ENCODE measurements around the gene LTBP4.
A peak's percentile ranks its signal among the peaks of the same experiment; 100 is the strongest.
"Not testable (repeated sequence)": the region's sequence is repeated elsewhere in the genome, so short reads cannot be mapped to it uniquely, and the experiment has no call there.

Gene LTBP4

GRCh38 chr19:40612831-40613689 lies 11.9 kb downstream of the LTBP4 start:
- DNase-seq: peak; percentile 68

GRCh38 chr19:40613690-40614621 lies 12.8 kb downstream of the LTBP4 start:
- DNase-seq: peak; percentile 85

- DNase-seq: peak; percentile 69
These were observed 13.6 kb downstream of the LTBP4 start for GRCh38 chr19:40614622-40615411.

GRCh38 chr19:40616178-40616577 lies 15.0 kb downstream of the LTBP4 start:
- DNase-seq: no peak

GRCh38 chr19:40616941-40617340 lies 15.8 kb downstream of the LTBP4 start:
- DNase-seq: no peak

- DNase-seq: no peak
These were observed 16.8 kb downstream of the LTBP4 start for GRCh38 chr19:40617961-40618360.

- no peak for DNase-seq
These were observed 18.4 kb downstream of the LTBP4 start for GRCh38 chr19:40619333-40620160.

- no peak for DNase-seq
These were observed 19.0 kb downstream of the LTBP4 start for GRCh38 chr19:40620161-40620485.

- DNase-seq: no peak
These were observed 20.1 kb downstream of the LTBP4 start for GRCh38 chr19:40621283-40621682.

- no peak for DNase-seq
These were observed 21.0 kb downstream of the LTBP4 start for GRCh38 chr19:40621966-40622772.

GRCh38 chr19:40622773-40623075 lies 21.6 kb downstream of the LTBP4 start:
- no peak for DNase-seq

- no peak for DNase-seq
These were observed 22.5 kb downstream of the LTBP4 start for GRCh38 chr19:40623403-40624251.

GRCh38 chr19:40624369-40625153 lies 23.4 kb downstream of the LTBP4 start:
- not testable (repeated sequence) for DNase-seq

- no peak for DNase-seq
These were observed 24.4 kb downstream of the LTBP4 start for GRCh38 chr19:40625406-40626120.

- DNase-seq: no peak
These were observed 25.7 kb downstream of the LTBP4 start for GRCh38 chr19:40626918-40627317.

- no peak for DNase-seq
These were observed 26.5 kb downstream of the LTBP4 start for GRCh38 chr19:40627486-40628279.

- DNase-seq: no peak
These were observed 28.2 kb downstream of the LTBP4 start for GRCh38 chr19:40629346-40629745.

GRCh38 chr19:40630571-40631160 lies 29.5 kb downstream of the LTBP4 start:
- no peak for DNase-seq
